Measurements from ENCODE around the gene VSIG10L2. TPM values are rescaled to one million over a fixed set of nuclear protein-coding genes. Genes with fewer than 3 reads are reported as not detected.

The VSIG10L2 gene
- total RNA-seq, 1 donor from 2014 or later = 28.2 TPM

DNA sequence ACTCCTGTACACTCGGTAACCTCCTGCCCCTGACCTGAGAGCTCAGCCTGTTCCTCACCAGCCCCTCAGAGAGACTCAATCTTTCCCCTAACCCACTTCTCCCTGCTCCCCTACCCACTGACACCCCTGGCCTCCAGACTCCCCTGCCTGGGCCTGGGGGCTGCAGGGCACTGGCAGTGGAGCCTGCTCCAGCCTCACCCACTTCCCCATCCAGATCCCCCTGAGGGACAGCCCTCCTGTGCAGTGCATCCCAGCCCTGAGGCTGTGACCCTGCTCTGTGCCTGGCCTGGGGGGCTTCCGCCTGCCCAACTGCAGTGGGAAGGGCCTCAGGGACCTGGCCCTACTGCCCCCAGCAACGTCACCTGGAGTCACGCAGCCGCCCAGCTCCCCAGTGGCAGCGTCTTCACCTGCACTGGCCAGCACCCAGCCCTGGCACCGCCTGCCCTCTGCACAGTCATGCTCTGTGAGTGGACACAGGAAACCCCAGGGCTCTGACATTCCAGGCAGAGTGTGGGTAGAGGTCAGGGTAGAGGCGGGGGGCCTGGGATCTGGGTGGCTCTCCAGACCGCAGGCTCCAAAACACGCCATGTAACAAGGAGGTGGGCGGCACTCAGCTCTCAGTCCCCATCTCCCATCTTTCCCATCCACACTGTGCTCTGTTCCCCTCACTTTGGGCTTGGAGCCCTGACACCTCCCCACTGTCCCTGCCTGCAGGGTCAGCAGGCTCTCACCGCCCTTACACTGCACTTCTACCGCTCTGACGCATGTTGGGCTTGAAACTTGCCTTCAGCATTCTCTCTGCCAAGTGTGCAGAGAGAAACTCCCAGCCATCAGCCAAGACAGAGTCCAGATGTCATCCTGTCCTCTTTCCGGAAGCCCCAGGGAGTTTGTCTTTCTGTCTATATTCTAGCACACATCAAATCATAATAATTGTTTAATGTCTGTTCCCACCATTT, 5.1 kb downstream of the VSIG10L2 start:
- H3K27ac ChIP-seq = peak overlapping the region; percentile 63
- peak; percentile 95 for DNase-seq (ENCODE audit: extremely low spot score in 2 of 2)
- intact Hi-C loops (cut with DNase I) = loop anchor here (10.0 kb wide), 1 partner anchor 704 kb away; no protein-coding TSS in a partner anchor

DNA sequence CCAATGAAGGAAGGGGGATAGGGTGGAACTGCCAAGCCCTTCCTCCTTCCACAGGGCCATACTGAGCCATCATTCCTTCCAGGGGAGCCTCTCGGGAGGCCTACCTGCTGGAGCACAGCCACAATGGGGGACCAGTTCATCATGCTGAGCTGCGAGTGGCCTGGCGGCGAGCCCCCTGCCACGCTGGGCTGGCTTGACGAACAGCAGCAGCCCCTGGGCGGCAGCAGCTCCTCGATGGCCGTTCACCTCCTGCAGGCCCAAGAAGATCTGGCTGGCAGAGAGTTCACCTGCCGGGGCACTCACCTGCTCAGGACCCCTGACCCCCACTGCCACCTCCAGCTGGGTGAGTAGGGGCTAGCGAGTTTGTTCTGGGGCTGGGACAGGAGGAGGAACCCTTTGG, 5.9 kb downstream of the VSIG10L2 start:
- Histone ChIP-seq H3K4me1 (peaks cover 41% of the 10 kb centered on the region), H3K27me3 (no peaks in the 10 kb centered on the region), H3K36me3 (no peaks in the 10 kb centered on the region), H3K4me3 (peak overlapping the region in 1 of 2 donors; percentile 17), H3K27ac (peak overlapping the region; percentile 38), H3K9me3 (no peaks in the 10 kb centered on the region)
- peak; percentile 87 to 88 for DNase-seq (ENCODE audit: extremely low spot score in 2 of 2)
- intact Hi-C loops (cut with DNase I) = loop anchor here (10.0 kb wide), 1 partner anchor 703 kb away; no protein-coding TSS in a partner anchor
- no peak for TF ChIP-seq POLR2AphosphoS5 (IDR thresholded peaks at IDR 0.05; ENCODE audit: insufficient read depth in 1 of 2, low read depth in 1 of 2)
- TF ChIP-seq POLR2A (IDR thresholded peaks at IDR 0.05) = no peak
- TF ChIP-seq, protein P1, sequence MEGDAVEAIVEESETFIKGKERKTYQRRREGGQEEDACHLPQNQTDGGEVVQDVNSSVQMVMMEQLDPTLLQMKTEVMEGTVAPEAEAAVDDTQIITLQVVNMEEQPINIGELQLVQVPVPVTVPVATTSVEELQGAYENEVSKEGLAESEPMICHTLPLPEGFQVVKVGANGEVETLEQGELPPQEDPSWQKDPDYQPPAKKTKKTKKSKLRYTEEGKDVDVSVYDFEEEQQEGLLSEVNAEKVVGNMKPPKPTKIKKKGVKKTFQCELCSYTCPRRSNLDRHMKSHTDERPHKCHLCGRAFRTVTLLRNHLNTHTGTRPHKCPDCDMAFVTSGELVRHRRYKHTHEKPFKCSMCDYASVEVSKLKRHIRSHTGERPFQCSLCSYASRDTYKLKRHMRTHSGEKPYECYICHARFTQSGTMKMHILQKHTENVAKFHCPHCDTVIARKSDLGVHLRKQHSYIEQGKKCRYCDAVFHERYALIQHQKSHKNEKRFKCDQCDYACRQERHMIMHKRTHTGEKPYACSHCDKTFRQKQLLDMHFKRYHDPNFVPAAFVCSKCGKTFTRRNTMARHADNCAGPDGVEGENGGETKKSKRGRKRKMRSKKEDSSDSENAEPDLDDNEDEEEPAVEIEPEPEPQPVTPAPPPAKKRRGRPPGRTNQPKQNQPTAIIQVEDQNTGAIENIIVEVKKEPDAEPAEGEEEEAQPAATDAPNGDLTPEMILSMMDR (IDR thresholded peaks at IDR 0.05) = no peak

More for the DNA sequence above, 5.1 kb downstream of the VSIG10L2 start:
- TF ChIP-seq POLR2AphosphoS5 (IDR thresholded peaks at IDR 0.05; ENCODE audit: insufficient read depth in 1 of 2, low read depth in 1 of 2) = peak; percentile 45 to 75
- no peak for TF ChIP-seq POLR2A (IDR thresholded peaks at IDR 0.05)
- Histone ChIP-seq H3K36me3 (no peaks in the 10 kb centered on the region), H3K9me3 (no peaks in the 10 kb centered on the region), H3K27me3 (no peaks in the 10 kb centered on the region), H3K4me3 (peak overlapping the region in 1 of 2 donors; percentile 17), H3K4me1 (peaks cover 35% of the 10 kb centered on the region)

DNA sequence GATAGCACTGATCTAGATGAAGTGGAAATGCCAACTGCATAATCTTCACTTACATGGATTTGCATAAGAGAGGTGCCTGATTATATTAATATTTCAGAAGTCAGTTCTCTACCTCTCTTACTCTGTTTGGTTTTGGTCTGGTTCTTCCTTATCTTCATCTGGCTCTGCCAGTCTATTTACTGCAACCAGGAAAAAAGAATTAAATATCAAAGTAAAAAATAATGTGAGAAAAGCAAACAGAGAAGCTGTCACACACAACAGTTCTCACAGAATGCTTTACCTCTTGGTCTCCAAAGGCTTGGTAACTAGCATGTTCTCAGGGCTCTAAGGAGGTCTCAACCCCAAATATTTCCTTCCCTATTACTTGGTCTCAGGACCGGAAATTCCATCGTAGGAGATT, 6.7 kb downstream of the VSIG10L2 start:
- peak overlapping the region; percentile 29 for H3K27ac ChIP-seq
- no peaks in the 10 kb centered on the region for H3K27me3 ChIP-seq
- intact Hi-C loops (cut with DNase I) = loop anchor here (10.0 kb wide), 1 partner anchor 702 kb away; no protein-coding TSS in a partner anchor
- H3K4me1 ChIP-seq = peaks cover 49% of the 10 kb centered on the region
- no peaks in the 10 kb centered on the region for H3K9me3 ChIP-seq
- no peaks in the 10 kb centered on the region for H3K36me3 ChIP-seq
- TF ChIP-seq, protein P1 (IDR thresholded peaks at IDR 0.05) = no peak
- TF ChIP-seq POLR2A (IDR thresholded peaks at IDR 0.05) = no peak
- no peak for TF ChIP-seq POLR2AphosphoS5 (IDR thresholded peaks at IDR 0.05; ENCODE audit: insufficient read depth in 1 of 2, low read depth in 1 of 2)
- no peak for DNase-seq (ENCODE audit: extremely low spot score in 2 of 2)
- H3K4me3 ChIP-seq = peak overlapping the region; percentile 1 to 17

DNA sequence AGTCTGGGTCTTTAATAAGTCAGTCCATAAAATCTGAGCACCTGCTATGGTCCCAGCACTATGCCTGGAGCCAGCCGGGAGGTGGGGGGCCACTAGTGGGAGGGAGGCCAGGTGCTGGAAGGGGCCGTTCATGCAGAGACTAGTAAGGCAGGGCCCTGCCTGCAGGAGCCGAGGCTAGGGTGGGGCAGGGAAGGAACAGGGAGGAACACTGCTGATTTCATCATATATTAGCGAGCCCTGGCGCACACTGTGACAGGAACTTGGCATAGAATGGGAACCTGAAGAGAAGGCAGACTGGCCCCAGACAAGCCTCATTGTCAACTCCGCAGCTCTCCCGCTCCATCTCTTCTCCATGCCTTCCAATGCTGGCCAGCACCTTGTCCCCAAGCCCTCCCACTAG, 7.1 kb downstream of the VSIG10L2 start:
- peak; percentile 55 to 91 for DNase-seq (ENCODE audit: extremely low spot score in 2 of 2)
- intact Hi-C loops (cut with DNase I) = loop anchor here (10.0 kb wide), 1 partner anchor 702 kb away; no protein-coding TSS in a partner anchor
- Histone ChIP-seq H3K36me3 (no peaks in the 10 kb centered on the region), H3K27me3 (no peaks in the 10 kb centered on the region), H3K4me3 (peak overlapping the region; percentile 1 to 17), H3K27ac (peak overlapping the region; percentile 29), H3K4me1 (peaks cover 52% of the 10 kb centered on the region), H3K9me3 (no peaks in the 10 kb centered on the region)
- TF ChIP-seq POLR2AphosphoS5 (IDR thresholded peaks at IDR 0.05; ENCODE audit: insufficient read depth in 1 of 2, low read depth in 1 of 2) = peak; percentile 59 to 69
- TF ChIP-seq, protein P1 (IDR thresholded peaks at IDR 0.05) = no peak

DNA sequence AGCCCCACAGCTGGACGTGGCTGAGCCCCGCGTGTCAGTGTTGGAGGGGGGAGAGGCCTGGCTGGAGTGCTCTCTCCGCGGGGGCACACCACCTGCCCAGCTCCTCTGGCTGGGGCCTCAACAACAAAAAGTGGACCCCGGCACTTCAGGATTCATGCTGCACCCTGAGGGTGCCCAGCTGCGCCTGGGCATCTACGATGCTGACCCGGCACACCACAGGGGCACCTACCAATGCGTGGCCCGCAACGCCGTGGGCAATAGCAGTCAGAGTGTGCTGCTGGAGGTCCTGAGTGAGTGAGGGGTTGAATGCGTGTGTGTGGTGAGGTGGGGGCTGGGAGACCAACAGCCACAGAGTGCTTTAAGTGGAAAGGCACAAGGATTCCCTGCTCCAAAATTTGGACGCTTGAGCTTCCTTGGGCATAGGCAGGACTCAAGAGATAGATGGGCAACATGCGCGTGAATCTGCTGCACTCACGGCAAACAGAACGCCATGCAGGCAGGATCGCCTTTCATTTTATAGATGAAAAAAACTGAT, 7.6 kb downstream of the VSIG10L2 start:
- H3K4me1 ChIP-seq = peaks cover 52% of the 10 kb centered on the region
- H3K4me3 ChIP-seq = peak overlapping the region; percentile 1 to 17
- peak overlapping the region; percentile 29 for H3K27ac ChIP-seq

More for the DNA sequence above, 7.6 kb downstream of the VSIG10L2 start:
- intact Hi-C loops (cut with DNase I) = loop anchor here (10.0 kb wide), 1 partner anchor 701 kb away; no protein-coding TSS in a partner anchor
- peak in 1 of 2 donors; percentile 86 for DNase-seq (ENCODE audit: extremely low spot score in 2 of 2)
- TF ChIP-seq POLR2AphosphoS5 (IDR thresholded peaks at IDR 0.05; ENCODE audit: insufficient read depth in 1 of 2, low read depth in 1 of 2) (no peak), POLR2A (IDR thresholded peaks at IDR 0.05) (no peak)
- TF ChIP-seq, protein P1 (IDR thresholded peaks at IDR 0.05) = no peak
- Histone ChIP-seq H3K9me3 (no peaks in the 10 kb centered on the region), H3K27me3 (no peaks in the 10 kb centered on the region), H3K36me3 (no peaks in the 10 kb centered on the region)

Measured in vagina (tissue), 2 donors.